Ascending aorta (tissue), 2 donors: ENCODE results near the gene YPEL2. TPM values are rescaled to one million over a fixed set of nuclear protein-coding genes. Genes with fewer than 3 reads are reported as not detected.

Experiments
- DNase-seq, 2 donors: peaks; one replicate each; pipeline ENCODE4 v3.0.0-alpha.2; 2019; ENCODE audit warnings: low spot score in 2 of 2
- H3K27ac ChIP-seq, 2 donors: fragments of 200-600 bp; sonication (generic); one replicate each; pipeline ENCODE4 v1.5.1; 2016 to 2017; ENCODE audit warnings: mild to moderate bottlenecking in 1 of 2
- H3K27me3 ChIP-seq: fragments of 200-600 bp; sonication (generic); one replicate; pipeline ENCODE4 v1.5.1; 2017
- H3K36me3 ChIP-seq, 2 donors: fragments of 200-600 bp; sonication (generic); one replicate each; pipeline ENCODE4 v1.5.1; 2016
- H3K4me1 ChIP-seq, 2 donors: fragments of 200-600 bp; sonication (generic); one replicate each; pipeline ENCODE4 v1.5.1; 2016 to 2017; ENCODE audit warnings: mild to moderate bottlenecking in 1 of 2
- H3K4me3 ChIP-seq, 2 donors: fragments of 200-600 bp; sonication (generic); one replicate each; pipeline ENCODE4 v1.5.1; 2016 to 2017; ENCODE audit warnings: mild to moderate bottlenecking in 1 of 2
- H3K9me3 ChIP-seq, 2 donors: fragments of 200-600 bp; sonication (generic); one replicate each; pipeline ENCODE4 v1.5.1; 2016
- CTCF ChIP-seq, 3 experiments: fragments of 200-600 bp in 2 of 3; fragments of 450-650 bp in 1 of 3; sonication (generic) in 2 of 3; IDR thresholded peaks; one replicate each; pipeline ENCODE4 v1.5.1; 2016 to 2019; ENCODE audit warnings: antibody characterized with exemption in 3 of 3, mild to moderate bottlenecking in 1 of 3, moderate library complexity in 1 of 3
- intact Hi-C: fragments of 100-400 bp; cut with DNase I; formaldehyde crosslinking; loops from one replicate; pipeline ENCODE4 v1.15.1; 2023
- total RNA-seq: library from RNA; depleted of rRNA; stranded (reverse); fragments of >200 nt; gene quantifications from one replicate; pipeline ENCODE4 v1.1.0, GENCODE V29; 2016

YPEL2 gene
- total RNA-seq, 1 donor from 2014 or later: 10.5 TPM

- H3K27ac ChIP-seq: peak overlapping the region; percentile 94 to 95
- no peak for TF ChIP-seq CTCF (IDR thresholded peaks at IDR 0.05)
- DNase-seq: peak in 1 of 2 donors; percentile 89
- no peaks in the 10 kb centered on the region for H3K9me3 ChIP-seq
- H3K27me3 ChIP-seq: no peaks in the 10 kb centered on the region
- peaks cover 54 to 94% of the 10 kb centered on the region in 2 donors for H3K4me1 ChIP-seq
- intact Hi-C loops: loop anchor here (10.0 kb wide), 1 partner anchor 463 kb away; no protein-coding TSS in a partner anchor
- no peaks in the 10 kb centered on the region for H3K36me3 ChIP-seq
- H3K4me3 ChIP-seq: peak overlapping the region; percentile 23 to 50
Observed at GRCh38 chr17:59372138-59372751, 40.8 kb downstream of the YPEL2 start.

GRCh38 chr17:59373882-59374495 is 42.5 kb downstream of the YPEL2 start:
- intact Hi-C loops: loop anchor here (10.0 kb wide), 1 partner anchor 461 kb away; no protein-coding TSS in a partner anchor
- Histone ChIP-seq H3K27ac (peak overlapping the region; percentile 94 to 95), H3K27me3 (no peaks in the 10 kb centered on the region), H3K36me3 (no peaks in the 10 kb centered on the region), H3K9me3 (no peaks in the 10 kb centered on the region), H3K4me1 (peaks cover 60 to 95% of the 10 kb centered on the region in 2 donors), H3K4me3 (no peak overlapping the region)
- TF ChIP-seq CTCF (IDR thresholded peaks at IDR 0.05): no peak
- DNase-seq: peak in 1 of 2 donors; percentile 79

GRCh38 chr17:59374612-59375011 is 43.2 kb downstream of the YPEL2 start:
- DNase-seq: no peak
- peak overlapping the region; percentile 94 to 95 for H3K27ac ChIP-seq

GRCh38 chr17:59375857-59376256 is 44.4 kb downstream of the YPEL2 start:
- TF ChIP-seq CTCF (IDR thresholded peaks at IDR 0.05): no peak
- DNase-seq: no peak
- Histone ChIP-seq H3K36me3 (no peaks in the 10 kb centered on the region), H3K4me3 (no peak overlapping the region), H3K27me3 (no peaks in the 10 kb centered on the region), H3K27ac (peak overlapping the region; percentile 94 to 95), H3K9me3 (no peaks in the 10 kb centered on the region), H3K4me1 (peaks cover 52 to 95% of the 10 kb centered on the region in 2 donors)
- intact Hi-C loops: loop anchor here (10.0 kb wide), 1 partner anchor 459 kb away; no protein-coding TSS in a partner anchor

More at GRCh38 chr17:59374612-59375011, 43.2 kb downstream of the YPEL2 start:
- TF ChIP-seq CTCF (IDR thresholded peaks at IDR 0.05): no peak
- intact Hi-C loops: loop anchor here (10.0 kb wide), 1 partner anchor 460 kb away; no protein-coding TSS in a partner anchor
- H3K27me3 ChIP-seq: no peaks in the 10 kb centered on the region
- H3K9me3 ChIP-seq: no peaks in the 10 kb centered on the region
- H3K36me3 ChIP-seq: no peaks in the 10 kb centered on the region
- H3K4me1 ChIP-seq: peaks cover 58 to 95% of the 10 kb centered on the region in 2 donors
- no peak overlapping the region for H3K4me3 ChIP-seq

GRCh38 chr17:59376506-59376905 is 45.1 kb downstream of the YPEL2 start:
- peaks cover 52 to 95% of the 10 kb centered on the region in 2 donors for H3K4me1 ChIP-seq
- intact Hi-C loops: loop anchor here (10.0 kb wide), 1 partner anchor 458 kb away; no protein-coding TSS in a partner anchor
- no peaks in the 10 kb centered on the region for H3K36me3 ChIP-seq
- TF ChIP-seq CTCF (IDR thresholded peaks at IDR 0.05): no peak
- H3K9me3 ChIP-seq: no peaks in the 10 kb centered on the region
- DNase-seq: no peak
- peak overlapping the region; percentile 94 to 95 for H3K27ac ChIP-seq
- no peak overlapping the region for H3K4me3 ChIP-seq
- no peaks in the 10 kb centered on the region for H3K27me3 ChIP-seq
